ENCODE data around the gene SAXO2.
"Not testable (repeated sequence)": the region's sequence is repeated elsewhere in the genome, so short reads cannot be mapped to it uniquely, and the experiment has no call there.

The SAXO2 gene

DNA sequence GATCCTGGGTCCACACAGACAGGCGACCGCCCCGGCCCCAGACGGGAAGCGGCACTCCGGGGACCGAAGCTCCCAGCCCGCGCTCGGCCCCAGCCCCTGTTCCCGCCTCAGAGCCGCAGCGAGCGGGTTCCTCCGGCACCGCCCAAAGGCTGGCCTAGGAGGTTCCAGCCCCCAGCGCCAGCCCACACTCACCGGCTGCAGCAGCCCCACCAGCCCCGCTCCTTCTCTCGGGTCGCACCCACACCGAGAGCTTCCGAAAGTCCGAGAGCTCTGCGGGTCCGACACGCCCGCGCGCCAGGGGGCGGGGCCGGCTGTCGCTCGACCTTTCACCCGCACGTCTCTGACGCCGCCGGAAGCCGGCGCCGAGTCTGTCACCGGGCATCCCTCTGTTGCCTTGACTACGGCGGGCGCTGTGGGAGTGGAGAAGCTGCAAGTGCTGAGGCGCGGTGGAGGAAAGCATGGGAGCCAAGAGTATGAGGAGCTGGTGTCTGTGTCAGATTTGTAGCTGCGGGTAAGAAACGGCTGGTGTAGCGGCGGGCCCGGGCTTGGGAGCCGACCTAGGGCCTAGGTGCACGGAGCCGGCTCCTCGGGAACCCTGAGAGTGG lies at the start of gene SAXO2, which contains the start of gene EFL1:
Gene SAXO2, plus strand, starts transcription at position 397 of the 605 bp plus-strand sequence. Its CDS starts 62 bp downstream, at position 459.
Gene EFL1, minus strand, starts transcription at position 313 of the 605 bp plus-strand sequence. CDS start 956 bp downstream, outside the sequence.
- peak; percentile 88 for DNase-seq (ENCODE audit: low spot score)

GRCh38 chr15:82216092-82216491 lies 46.5 kb upstream of the SAXO2 start:
- not testable (repeated sequence) for DNase-seq (ENCODE audit: low spot score)

GRCh38 chr15:82221535-82221934 lies 41.1 kb upstream of the SAXO2 start:
- DNase-seq (ENCODE audit: low spot score): peak; percentile 42

GRCh38 chr15:82228750-82229149 lies 33.9 kb upstream of the SAXO2 start:
- no peak for DNase-seq (ENCODE audit: low spot score)

DNA sequence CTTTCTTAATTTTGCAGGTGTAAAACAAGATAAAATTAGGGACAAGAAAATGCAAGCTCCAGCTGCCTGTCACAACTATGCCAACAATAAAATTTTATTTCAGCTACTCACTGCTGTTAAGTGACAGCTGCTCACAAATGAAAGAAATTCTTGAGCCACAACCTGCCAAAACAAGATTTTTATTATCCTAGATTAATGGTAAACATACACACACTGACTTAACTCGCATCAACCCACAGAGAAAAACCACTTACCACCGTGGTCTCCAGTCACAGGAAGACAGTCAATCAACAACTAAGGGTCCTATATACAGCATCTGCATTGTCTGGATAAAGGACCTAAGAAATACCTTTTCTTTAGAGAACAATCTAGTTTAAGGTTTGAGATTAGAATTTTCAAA lies 31.4 kb upstream of the SAXO2 start:
- DNase-seq (ENCODE audit: low spot score): no peak

DNA sequence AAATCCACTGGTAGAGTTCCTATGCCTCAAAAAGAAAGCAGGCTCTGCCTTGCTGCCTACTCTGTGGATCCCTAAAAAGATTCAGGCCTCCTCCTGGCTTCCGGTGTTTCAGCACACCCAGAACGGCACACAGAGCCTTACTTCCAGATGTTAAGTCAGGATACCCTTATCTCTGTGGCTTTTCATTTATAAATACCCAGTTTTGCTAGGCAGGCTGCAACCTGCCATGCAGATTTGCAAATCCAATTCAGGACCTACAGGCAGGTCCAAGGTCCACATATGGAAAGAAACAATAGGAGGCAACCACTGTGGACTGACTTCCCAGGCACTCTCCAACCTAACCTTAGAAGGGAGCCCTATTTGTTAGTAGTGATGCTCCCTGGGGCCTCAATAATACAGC lies 30.8 kb upstream of the SAXO2 start:
- no peak for DNase-seq (ENCODE audit: low spot score)

DNA sequence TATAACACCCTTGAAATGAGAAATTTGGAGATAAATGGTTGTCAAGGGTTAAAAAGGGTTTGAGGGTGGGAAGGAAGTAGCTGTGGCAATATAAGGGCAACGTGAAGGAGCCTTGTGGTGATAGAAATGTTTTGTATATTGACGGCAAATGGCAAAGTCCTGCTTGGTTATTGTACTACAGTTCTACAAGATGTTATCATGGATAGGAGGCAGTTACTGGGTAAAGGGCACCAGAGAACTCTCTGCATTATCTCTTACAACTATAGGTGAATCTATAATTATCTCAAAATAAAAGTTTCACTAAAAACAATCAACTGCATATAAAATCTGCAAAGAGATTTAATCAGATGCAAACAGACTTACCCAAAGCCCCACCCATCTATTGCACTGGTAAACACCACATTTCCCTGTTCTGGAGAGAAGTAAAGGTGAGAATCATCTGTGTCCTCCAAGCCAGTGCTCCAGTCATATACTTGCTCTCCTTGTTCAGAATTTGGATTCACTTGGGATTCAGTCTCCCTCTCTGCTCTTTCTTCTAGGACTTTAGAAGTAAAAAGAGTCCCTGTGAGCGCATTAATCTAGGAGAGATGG lies 24.6 kb upstream of the SAXO2 start:
- not testable (repeated sequence) for DNase-seq (ENCODE audit: low spot score)

- no peak for DNase-seq (ENCODE audit: low spot score)
Observed at GRCh38 chr15:82239685-82240391, 22.8 kb upstream of the SAXO2 start.

DNA sequence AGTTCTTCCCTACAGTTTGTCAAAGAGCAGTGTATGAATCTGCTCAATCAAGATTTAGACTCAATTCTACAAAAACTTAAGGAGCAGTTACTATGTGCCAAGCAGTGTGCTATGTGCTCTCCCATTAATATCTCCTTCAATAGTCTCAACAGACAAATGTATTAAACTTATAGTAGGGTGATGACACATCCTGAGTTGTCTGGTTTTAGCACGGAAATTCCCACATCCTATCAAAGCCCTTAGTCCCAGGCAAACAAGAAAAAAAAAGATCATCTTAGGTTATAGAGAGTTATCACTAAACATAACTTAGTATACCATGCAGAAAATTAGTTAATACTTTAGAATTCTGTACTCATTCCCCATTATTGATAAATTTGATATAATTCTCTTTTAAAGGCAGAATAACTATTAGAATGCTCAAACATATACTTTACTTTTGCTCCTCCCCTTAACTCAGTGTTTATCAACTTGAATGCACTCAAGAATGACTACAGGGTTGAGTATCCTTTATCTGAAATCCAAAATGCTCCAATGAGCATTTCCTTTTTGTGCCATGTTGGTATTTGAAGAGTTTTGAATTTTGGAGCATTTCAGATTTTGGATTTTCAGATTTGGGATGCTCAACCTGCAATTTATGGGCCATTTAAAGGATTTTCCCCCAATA lies 20.6 kb upstream of the SAXO2 start:
- not testable (repeated sequence) for DNase-seq (ENCODE audit: low spot score)

DNA sequence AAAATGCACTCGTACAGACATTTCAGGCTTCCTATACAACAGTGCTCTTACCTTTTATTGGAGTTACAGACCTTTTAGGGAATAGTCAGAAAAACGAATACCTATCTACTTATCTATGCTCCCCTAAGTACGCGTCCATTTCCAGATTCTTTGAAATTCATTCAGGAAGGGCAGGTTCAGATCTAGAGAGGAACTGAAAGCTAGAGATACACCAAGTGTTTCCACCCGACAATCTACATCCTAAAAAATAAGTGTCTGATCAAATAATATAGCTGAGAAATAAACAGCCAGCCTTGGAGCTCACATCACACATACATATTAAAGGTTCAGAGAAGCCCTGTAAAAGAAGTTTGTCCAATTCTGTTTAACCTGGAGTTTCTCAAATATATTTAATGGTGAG lies 19.0 kb upstream of the SAXO2 start:
- DNase-seq (ENCODE audit: low spot score): not testable (repeated sequence)

- DNase-seq (ENCODE audit: low spot score): not testable (repeated sequence)
Observed at GRCh38 chr15:82245956-82246355, 16.7 kb upstream of the SAXO2 start.

DNA sequence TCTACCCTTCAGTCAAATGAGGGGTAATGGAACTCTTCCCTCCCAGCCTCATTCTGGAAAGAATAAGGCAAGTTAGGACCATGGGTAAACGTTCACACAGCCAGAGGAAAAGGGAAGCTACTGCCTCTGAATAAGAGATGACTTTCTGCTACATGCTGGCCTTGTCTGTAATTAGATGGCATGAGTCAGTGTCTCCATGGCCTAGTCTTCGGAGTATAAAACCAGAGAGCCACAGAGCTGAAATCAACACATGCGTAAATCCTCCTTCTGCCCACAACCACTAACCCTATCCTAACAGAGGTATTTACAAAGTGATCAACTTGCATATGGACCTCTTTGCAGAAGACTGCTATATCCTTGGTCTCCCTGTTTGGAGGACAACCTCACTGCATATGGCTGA lies 14.4 kb upstream of the SAXO2 start:
- not testable (repeated sequence) for DNase-seq (ENCODE audit: low spot score)

- DNase-seq (ENCODE audit: low spot score): peak; percentile 5
Observed at GRCh38 chr15:82261566-82262421, 824 bp upstream of the SAXO2 start.

DNA sequence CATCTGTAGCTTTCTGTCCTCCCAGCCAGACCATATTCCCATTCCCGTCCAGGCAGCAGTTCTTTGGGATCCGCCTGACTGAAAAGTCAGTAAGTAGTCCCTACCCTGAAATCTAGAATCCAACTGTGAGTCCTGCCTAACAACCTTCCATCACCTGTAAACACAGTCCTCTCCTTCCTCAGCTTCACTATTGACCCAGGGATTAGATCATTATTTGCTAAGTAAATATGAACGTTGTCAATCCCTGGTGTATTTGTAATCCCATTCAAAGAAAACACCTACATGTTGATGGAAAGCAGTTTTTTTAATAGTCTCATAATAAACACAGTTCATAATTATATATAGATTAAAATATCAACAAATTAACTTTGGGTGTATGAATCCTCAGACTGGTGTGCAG lies 732 bp downstream of the SAXO2 start:
- DNase-seq (ENCODE audit: low spot score): peak; percentile 8

GRCh38 chr15:82267137-82267536 lies 4.5 kb downstream of the SAXO2 start:
- not testable (repeated sequence) for DNase-seq (ENCODE audit: low spot score)

DNA sequence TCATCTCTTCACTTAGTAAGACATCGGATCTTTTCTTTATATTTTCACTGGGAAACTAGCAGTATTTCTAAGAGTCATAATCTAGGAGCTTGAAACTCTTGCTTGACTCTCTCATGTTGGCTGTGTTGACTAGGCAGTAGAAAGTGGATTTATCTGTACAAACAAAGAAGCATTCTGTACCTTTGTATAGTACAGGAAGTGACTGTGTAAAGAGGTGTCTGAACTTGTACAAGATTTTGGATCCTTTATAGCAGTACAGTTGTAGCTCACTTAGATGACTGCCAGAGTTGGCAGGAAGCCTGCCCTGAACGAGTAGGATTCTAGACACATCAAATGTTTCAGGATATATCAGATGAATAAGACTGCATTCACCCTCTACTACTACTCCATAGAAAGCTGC lies 5.8 kb downstream of the SAXO2 start:
- not testable (repeated sequence) for DNase-seq (ENCODE audit: low spot score)

DNA sequence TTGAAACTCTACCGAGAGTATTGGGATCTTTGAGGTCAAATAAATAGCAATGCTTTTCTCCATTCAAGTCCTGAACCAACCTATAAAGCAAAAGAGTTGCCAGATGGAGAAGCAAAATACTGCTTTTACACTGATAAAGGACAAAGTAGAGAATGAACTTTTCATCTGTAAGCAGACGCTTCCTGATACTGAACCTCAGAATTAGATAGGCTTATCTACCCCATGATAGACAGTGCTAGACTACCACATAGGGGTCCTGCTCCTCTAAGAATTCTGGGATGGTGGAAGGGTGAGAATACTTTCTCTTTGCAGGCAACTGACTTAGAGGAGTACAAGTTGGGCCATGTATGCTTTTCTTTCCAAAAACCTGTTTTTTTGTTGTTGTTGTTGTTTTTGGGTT lies 9.5 kb downstream of the SAXO2 start:
- DNase-seq (ENCODE audit: low spot score): no peak

DNA sequence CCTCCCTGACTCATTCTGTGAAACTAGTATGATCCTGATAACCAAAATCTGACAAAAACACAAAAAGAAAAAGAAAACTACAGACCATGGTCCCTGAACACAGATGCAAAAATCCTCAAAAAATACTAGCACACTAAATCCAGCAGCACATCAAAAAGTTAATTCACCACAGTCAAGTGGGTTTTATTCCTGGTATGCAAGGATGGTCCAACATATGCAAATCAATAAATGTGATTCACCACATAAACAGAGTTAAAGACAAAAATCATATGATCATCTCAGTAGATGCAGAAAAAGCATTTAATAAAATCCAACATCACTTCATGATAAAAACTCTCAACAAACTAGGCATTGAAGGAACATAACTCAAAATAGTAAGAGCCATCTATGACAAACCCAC lies 12.8 kb downstream of the SAXO2 start:
- DNase-seq (ENCODE audit: low spot score): no peak

DNA sequence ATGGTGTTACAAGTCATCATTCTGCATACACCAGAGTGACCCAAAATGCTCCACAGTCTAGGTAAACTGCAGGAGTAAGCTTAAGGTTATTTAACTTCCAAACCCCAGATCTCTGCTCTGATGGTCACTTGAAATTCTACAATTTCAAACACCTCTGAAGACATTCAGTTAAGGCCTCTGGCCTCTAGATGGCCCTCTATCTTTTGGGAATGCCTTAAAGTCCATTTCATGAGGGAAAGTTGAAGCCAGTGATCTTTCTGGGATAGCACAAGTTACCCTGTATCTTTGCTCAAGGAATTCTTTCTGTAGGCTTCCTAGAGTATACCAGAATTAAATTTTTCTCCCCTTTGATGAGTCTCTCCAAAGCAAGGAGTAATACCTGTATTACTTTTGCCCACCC lies 18.7 kb downstream of the SAXO2 start:
- not testable (repeated sequence) for DNase-seq (ENCODE audit: low spot score)

- DNase-seq (ENCODE audit: low spot score): not testable (repeated sequence)
Observed at GRCh38 chr15:82282386-82282785, 19.8 kb downstream of the SAXO2 start.

DNA sequence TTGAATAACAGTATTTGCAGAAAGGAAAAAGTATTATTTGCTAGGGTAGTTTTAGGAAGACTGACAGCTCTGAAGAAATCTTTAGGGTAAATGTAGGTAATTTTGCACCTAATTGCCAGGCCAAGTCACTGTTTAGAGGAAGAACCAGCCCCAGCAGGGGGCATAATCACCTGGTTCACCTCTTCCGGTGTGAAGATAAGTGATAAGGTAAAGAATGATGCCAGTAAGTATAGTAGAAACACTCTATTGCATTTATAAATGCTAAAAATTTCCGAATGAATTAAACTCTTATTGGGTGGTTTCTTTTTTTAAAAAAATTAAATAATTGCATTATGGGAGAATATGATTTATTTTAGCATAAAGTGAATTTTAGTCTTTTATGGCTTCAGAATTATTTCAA lies 21.8 kb downstream of the SAXO2 start:
- not testable (repeated sequence) for DNase-seq (ENCODE audit: low spot score)

GRCh38 chr15:82286475-82286874 lies 23.9 kb downstream of the SAXO2 start:
- DNase-seq (ENCODE audit: low spot score): peak; percentile 36
